ENCODE data around the gene STRA6. TPM values are rescaled to one million over a fixed set of nuclear protein-coding genes. Genes with fewer than 3 reads are reported as not detected.

The STRA6 gene, protein sequence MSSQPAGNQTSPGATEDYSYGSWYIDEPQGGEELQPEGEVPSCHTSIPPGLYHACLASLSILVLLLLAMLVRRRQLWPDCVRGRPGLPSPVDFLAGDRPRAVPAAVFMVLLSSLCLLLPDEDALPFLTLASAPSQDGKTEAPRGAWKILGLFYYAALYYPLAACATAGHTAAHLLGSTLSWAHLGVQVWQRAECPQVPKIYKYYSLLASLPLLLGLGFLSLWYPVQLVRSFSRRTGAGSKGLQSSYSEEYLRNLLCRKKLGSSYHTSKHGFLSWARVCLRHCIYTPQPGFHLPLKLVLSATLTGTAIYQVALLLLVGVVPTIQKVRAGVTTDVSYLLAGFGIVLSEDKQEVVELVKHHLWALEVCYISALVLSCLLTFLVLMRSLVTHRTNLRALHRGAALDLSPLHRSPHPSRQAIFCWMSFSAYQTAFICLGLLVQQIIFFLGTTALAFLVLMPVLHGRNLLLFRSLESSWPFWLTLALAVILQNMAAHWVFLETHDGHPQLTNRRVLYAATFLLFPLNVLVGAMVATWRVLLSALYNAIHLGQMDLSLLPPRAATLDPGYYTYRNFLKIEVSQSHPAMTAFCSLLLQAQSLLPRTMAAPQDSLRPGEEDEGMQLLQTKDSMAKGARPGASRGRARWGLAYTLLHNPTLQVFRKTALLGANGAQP
- 41.7 TPM for polyA plus RNA-seq (ENCODE audit: insufficient read length)
- long read RNA-seq, donor 1, partial matches to known transcripts, result 11 of 20 reads
- long read RNA-seq, donor 1, other reads (novel, unspliced or antisense), result 0 of 20 reads
- long read RNA-seq, donor 2, partial matches to known transcripts, result 0 of 1 reads
- long read RNA-seq, donor 2, other reads (novel, unspliced or antisense), result 0 of 1 reads
- long read RNA-seq, donor 3, partial matches to known transcripts, result 0 of 1 reads
- long read RNA-seq, donor 3, other reads (novel, unspliced or antisense), result 0 of 1 reads
- long read RNA-seq, donor 4, result 0 reads
- long read RNA-seq, donor 5, partial matches to known transcripts, result 0 of 3 reads
- long read RNA-seq, donor 5, other reads (novel, unspliced or antisense), result 0 of 3 reads
- long read RNA-seq, donor 6, partial matches to known transcripts, result 8 of 10 reads
- long read RNA-seq, donor 6, other reads (novel, unspliced or antisense), result 0 of 10 reads
- long read RNA-seq, donor 7, partial matches to known transcripts, result 0 of 2 reads
- long read RNA-seq, donor 7, other reads (novel, unspliced or antisense), result 0 of 2 reads
- long read RNA-seq, donor 8, result 0 reads

- no peak for DNase-seq
These were observed at the start of gene STRA6 for GRCh38 chr15:74202452-74203401. TSS of gene STRA6 (minus strand) at chr15:74202787. CDS start at chr15:74202267, 520 bp downstream.

GRCh38 chr15:74252291-74252690 is 49.7 kb upstream of the STRA6 start:
- no peak for DNase-seq

DNA sequence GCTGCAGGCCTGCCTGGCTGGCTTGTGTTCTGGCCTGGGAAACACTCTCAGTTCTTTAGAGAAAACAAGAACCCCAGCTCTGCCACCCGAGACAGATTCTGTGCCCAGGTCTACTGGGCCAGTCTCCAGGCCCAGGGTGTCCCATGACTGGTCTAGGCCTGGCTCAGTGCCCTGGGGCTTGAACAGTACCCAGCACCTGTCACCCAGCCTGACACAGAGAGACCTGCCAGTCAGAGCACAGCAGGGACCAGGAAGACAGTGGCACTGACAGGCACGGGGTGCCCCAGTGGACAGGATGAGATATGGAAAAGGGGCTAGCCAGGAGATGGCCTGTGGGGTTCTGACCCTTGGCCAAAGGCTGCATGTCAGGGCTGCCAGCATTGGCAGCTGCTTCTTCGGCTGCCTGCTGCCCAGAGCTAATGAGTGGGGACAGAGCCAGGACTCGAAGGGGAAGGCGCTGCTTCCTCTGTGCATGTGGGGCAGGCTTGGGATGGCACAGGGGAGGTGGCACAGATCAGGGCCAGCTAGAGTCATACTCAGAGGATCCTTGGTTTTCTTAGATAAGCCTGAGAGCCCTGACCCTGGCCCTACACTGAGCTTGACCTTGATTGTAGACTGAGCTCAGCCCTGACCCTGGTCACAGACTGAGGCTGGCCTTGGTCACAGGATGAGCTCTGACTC is 48.7 kb upstream of the STRA6 start:
- DNase-seq, result no peak

DNA sequence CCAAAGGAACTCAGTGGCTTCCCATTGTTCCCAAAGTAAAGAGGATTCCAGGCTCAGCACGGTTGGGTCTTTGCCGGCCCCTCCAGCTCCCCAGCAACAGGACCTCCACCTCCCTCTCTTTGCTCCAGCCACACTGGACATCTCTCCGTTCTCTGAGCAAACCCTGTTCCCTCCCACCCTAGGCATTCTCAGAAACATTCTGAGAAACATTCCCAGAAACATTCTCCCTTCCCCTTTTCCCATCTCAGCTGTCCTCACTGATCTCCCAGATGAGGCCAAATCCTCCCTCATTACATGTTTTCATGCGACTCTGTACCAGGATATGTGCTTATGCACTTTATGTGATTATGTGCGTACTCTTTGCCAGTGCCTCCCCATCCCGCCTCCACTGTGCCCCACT is 47.7 kb upstream of the STRA6 start:
- no peak for DNase-seq

- DNase-seq, result no peak
These were observed 42.9 kb upstream of the STRA6 start for GRCh38 chr15:74245342-74245931.

GRCh38 chr15:74244822-74245341 is 42.3 kb upstream of the STRA6 start:
- DNase-seq, result no peak

GRCh38 chr15:74243431-74243830 is 40.8 kb upstream of the STRA6 start:
- DNase-seq, result no peak

- DNase-seq, result no peak
These were observed 40.0 kb upstream of the STRA6 start for GRCh38 chr15:74242441-74243185.

DNA sequence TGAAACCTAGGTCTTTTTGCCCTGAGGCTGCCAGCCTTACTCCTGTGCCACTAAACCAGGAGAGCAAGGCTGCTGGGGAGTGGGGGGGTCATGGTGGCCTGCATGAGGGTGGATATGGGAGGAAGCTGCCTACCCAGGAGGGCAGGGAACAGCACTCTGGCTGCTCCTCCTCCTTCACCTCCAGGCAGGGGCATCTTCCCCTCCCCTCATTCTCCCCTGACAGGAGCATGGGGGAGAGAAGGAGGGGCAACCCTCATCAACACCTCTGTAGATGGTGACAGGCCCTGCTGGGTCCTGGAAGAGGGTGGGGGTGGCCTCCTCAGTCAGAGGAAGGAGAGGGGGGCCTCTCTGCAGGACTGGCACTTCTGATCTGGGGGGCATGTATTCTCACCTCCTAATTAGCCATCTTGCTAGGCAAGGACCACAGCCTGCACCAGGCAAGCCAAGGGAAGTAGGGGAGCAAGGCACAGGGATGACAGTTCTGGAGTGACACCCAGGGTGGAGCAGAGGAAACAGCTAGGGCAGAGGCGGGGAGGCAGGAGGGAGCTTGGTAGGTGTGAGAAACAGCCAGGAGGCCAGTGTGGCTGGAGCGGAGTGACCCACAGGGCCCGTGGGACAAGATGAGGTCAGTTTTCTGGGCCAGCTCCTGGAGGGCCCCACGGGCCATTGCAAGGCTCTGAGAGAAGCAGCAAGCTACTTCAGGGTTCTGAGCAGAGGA is 38.5 kb upstream of the STRA6 start:
- DNase-seq, result no peak

- no peak for DNase-seq
These were observed 37.5 kb upstream of the STRA6 start for GRCh38 chr15:74240002-74240568.

- no peak for DNase-seq
These were observed 36.6 kb upstream of the STRA6 start for GRCh38 chr15:74239051-74239705.

DNA sequence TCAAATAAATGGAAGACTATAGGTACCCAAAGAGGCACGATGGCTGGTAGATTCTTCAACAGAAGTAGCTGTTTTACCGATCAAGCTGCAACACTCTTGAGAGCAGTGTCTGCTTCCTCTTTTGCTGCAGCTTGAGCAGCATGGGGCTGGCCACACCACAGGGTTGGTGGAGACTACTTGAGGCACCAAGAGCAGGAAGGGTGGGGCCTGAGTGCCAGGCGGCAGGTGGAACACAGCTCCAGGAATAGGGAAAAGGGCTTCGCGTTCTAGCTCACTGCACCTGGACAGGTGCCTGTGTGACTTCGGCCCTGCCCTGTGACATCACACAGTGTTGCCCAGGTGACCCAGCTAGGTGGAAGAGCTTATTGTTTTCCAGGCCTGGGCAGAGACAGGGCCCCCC is 33.4 kb upstream of the STRA6 start, which contains the start of gene CCDC33:
CCDC33 (plus strand) TSS at position 365 of the 400 bp plus-strand sequence. CDS start 394 bp downstream, outside the sequence.
- no peak for DNase-seq

- no peak for DNase-seq
These were observed 31.9 kb upstream of the STRA6 start for GRCh38 chr15:74234598-74234875.

GRCh38 chr15:74233851-74234597 is 31.4 kb upstream of the STRA6 start:
- no peak for DNase-seq

- DNase-seq, result no peak
These were observed 30.8 kb upstream of the STRA6 start for GRCh38 chr15:74233373-74233772.

DNA sequence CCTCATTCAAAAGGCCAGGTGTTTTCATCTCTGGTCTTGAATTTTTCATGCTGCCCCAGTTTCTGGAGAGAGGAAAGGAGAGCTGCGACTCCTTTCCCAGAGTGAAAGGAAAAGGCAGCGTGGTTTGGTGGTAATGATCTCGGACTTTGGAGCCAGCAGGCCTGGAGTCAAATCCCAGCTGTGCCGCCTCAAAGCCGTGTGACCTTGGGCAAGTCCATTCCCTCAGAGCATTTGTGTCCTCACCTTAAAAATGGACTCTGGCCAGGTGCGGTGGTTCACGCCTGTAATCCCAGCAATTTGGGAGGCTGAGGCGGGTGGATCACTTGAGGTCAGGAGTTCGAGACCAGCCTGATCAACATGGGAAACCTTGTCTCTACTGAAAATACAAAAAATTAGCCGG is 28.9 kb upstream of the STRA6 start:
- no peak for DNase-seq

- no peak for DNase-seq
These were observed 27.1 kb upstream of the STRA6 start for GRCh38 chr15:74229686-74230085.
